Activated T-cell treated with anti-CD3 and anti-CD28 coated beads, Interleukin-2, amount 50 U/mL, for 72 hours (primary cell): ENCODE measurements around the gene TTLL12. TPM values are rescaled to one million over a fixed set of nuclear protein-coding genes. Genes with fewer than 3 reads are reported as not detected.

Experiments
- ATAC-seq, 2 donors: fragments of 150-1000 bp; cut with Tn5 transposase; replicated peaks in 1 of 2; 2 replicates each; pipeline ENCODE4 v1.10.0; 2021; ENCODE audit warnings: moderate library complexity in 2 of 2, mild to moderate bottlenecking in 1 of 2
- DNase-seq, 2 donors: peaks; one replicate each; pipeline ENCODE4 v3.0.0; 2021 to 2022; ENCODE audit warnings: mixed read lengths in 1 of 2
- H3K27ac Mint-ChIP-seq: one replicate; pipeline ENCODE4 v1.8.0; 2022; ENCODE audit warnings: mild to moderate bottlenecking, moderate library complexity, mixed read lengths
- H3K27me3 Mint-ChIP-seq: one replicate; pipeline ENCODE4 v1.8.0; 2022; ENCODE audit warnings: low read depth, mixed read lengths
- H3K36me3 Mint-ChIP-seq, 2 donors: one replicate each; pipeline ENCODE4 v1.8.0; 2022; ENCODE audit warnings: mixed read lengths in 2 of 2, mild to moderate bottlenecking in 1 of 2; ENCODE audit not compliant: insufficient read depth in 2 of 2
- H3K4me1 Mint-ChIP-seq: one replicate; pipeline ENCODE4 v1.8.0; 2022; ENCODE audit warnings: low read depth, mixed read lengths
- H3K4me3 Mint-ChIP-seq, 2 donors: one replicate each; pipeline ENCODE4 v1.8.0; 2022; ENCODE audit warnings: mild to moderate bottlenecking in 2 of 2, mixed read lengths in 2 of 2, moderate library complexity in 2 of 2
- H3K9me3 Mint-ChIP-seq, 2 donors: one replicate each; pipeline ENCODE4 v1.8.0; 2022; ENCODE audit warnings: mixed read lengths in 2 of 2
- total RNA-seq, 2 donors: library from RNA; stranded (reverse); gene quantifications; one replicate each; pipeline ENCODE4 v1.2.3, GENCODE V29; 2022

The TTLL12 gene
- total RNA-seq, 2 donors from 2014 or later = 37.7 to 45.0 TPM

- H3K36me3 Mint-ChIP-seq = peaks cover 0 to 2% of the 10 kb centered on the region in 2 donors
- no peak overlapping the region for H3K4me3 Mint-ChIP-seq
- ATAC-seq = no peak
- no peaks in the 10 kb centered on the region for H3K27me3 Mint-ChIP-seq
- no peaks in the 10 kb centered on the region for H3K9me3 Mint-ChIP-seq
- H3K27ac Mint-ChIP-seq = no peak overlapping the region
- DNase-seq = no peak
- H3K4me1 Mint-ChIP-seq = no peaks in the 10 kb centered on the region
Observed at GRCh38 chr22:43160497-43161126, 26.3 kb downstream of the TTLL12 start.

- H3K27ac Mint-ChIP-seq = no peak overlapping the region
Observed at GRCh38 chr22:43159484-43160178, 27.3 kb downstream of the TTLL12 start.

GRCh38 chr22:43158778-43159483 is 28.0 kb downstream of the TTLL12 start:
- Mint-ChIP-seq H3K27ac (no peak overlapping the region), H3K9me3 (no peaks in the 10 kb centered on the region), H3K4me3 (no peak overlapping the region), H3K36me3 (peaks cover 0 to 2% of the 10 kb centered on the region in 2 donors), H3K27me3 (no peaks in the 10 kb centered on the region), H3K4me1 (no peaks in the 10 kb centered on the region)
- no peak for DNase-seq
- ATAC-seq = no peak

More at GRCh38 chr22:43159484-43160178, 27.3 kb downstream of the TTLL12 start:
- H3K27me3 Mint-ChIP-seq = no peaks in the 10 kb centered on the region
- no peaks in the 10 kb centered on the region for H3K4me1 Mint-ChIP-seq
- H3K9me3 Mint-ChIP-seq = no peaks in the 10 kb centered on the region
- DNase-seq (no peak), ATAC-seq (no peak)
- H3K4me3 Mint-ChIP-seq = no peak overlapping the region
- H3K36me3 Mint-ChIP-seq = peaks cover 0 to 2% of the 10 kb centered on the region in 2 donors

- no peaks in the 10 kb centered on the region for H3K9me3 Mint-ChIP-seq
- peak overlapping the region; percentile 22 for H3K27ac Mint-ChIP-seq
- no peak overlapping the region for H3K4me3 Mint-ChIP-seq
- ATAC-seq (no peak), DNase-seq (no peak)
- no peaks in the 10 kb centered on the region for H3K27me3 Mint-ChIP-seq
- peaks cover under 1 to 2% of the 10 kb centered on the region in 2 donors for H3K36me3 Mint-ChIP-seq
- H3K4me1 Mint-ChIP-seq = peaks cover 7% of the 10 kb centered on the region
Observed at GRCh38 chr22:43157874-43158546, 28.9 kb downstream of the TTLL12 start.

GRCh38 chr22:43156413-43156812 is 30.5 kb downstream of the TTLL12 start:
- no peaks in the 10 kb centered on the region for H3K9me3 Mint-ChIP-seq
- no peaks in the 10 kb centered on the region for H3K27me3 Mint-ChIP-seq
- DNase-seq = no peak
- H3K4me1 Mint-ChIP-seq = peaks cover 13% of the 10 kb centered on the region
- H3K36me3 Mint-ChIP-seq = peaks cover 1 to 2% of the 10 kb centered on the region in 2 donors
- no peak for ATAC-seq
- no peak overlapping the region for H3K4me3 Mint-ChIP-seq
- no peak overlapping the region for H3K27ac Mint-ChIP-seq

GRCh38 chr22:43155789-43156188 is 31.1 kb downstream of the TTLL12 start:
- Mint-ChIP-seq H3K36me3 (peaks cover 0 to 1% of the 10 kb centered on the region in 2 donors), H3K4me3 (no peak overlapping the region), H3K4me1 (peaks cover 18% of the 10 kb centered on the region), H3K9me3 (no peaks in the 10 kb centered on the region), H3K27ac (no peak overlapping the region), H3K27me3 (no peaks in the 10 kb centered on the region)
- ATAC-seq (no peak), DNase-seq (no peak)

- no peak for ATAC-seq
- H3K27me3 Mint-ChIP-seq = no peaks in the 10 kb centered on the region
- peaks cover 0 to 1% of the 10 kb centered on the region in 2 donors for H3K36me3 Mint-ChIP-seq
- H3K4me1 Mint-ChIP-seq = peaks cover 22% of the 10 kb centered on the region
- no peak for DNase-seq
- H3K9me3 Mint-ChIP-seq = no peaks in the 10 kb centered on the region
- H3K27ac Mint-ChIP-seq = no peak overlapping the region
- H3K4me3 Mint-ChIP-seq = no peak overlapping the region
Observed at GRCh38 chr22:43154887-43155536, 31.9 kb downstream of the TTLL12 start.

- no peaks in the 10 kb centered on the region for H3K9me3 Mint-ChIP-seq
- DNase-seq (no peak), ATAC-seq (no peak)
- H3K4me1 Mint-ChIP-seq = peaks cover 24% of the 10 kb centered on the region
- no peaks in the 10 kb centered on the region for H3K27me3 Mint-ChIP-seq
- H3K36me3 Mint-ChIP-seq = peaks cover 0 to 1% of the 10 kb centered on the region in 2 donors
- no peak overlapping the region for H3K27ac Mint-ChIP-seq
- no peak overlapping the region for H3K4me3 Mint-ChIP-seq
Observed at GRCh38 chr22:43153899-43154298, 33.0 kb downstream of the TTLL12 start.

- peak overlapping the region; percentile 86 to 96 for H3K4me3 Mint-ChIP-seq
- peak overlapping the region; percentile 83 for H3K27ac Mint-ChIP-seq
- DNase-seq (peak; percentile 69 to 77), ATAC-seq (peak; percentile 87)
- H3K27me3 Mint-ChIP-seq = no peaks in the 10 kb centered on the region
- H3K4me1 Mint-ChIP-seq = peaks cover 37% of the 10 kb centered on the region
- H3K9me3 Mint-ChIP-seq = no peaks in the 10 kb centered on the region
- peaks cover 0 to 1% of the 10 kb centered on the region in 2 donors for H3K36me3 Mint-ChIP-seq
Observed at GRCh38 chr22:43152357-43153071, 34.4 kb downstream of the TTLL12 start.

GRCh38 chr22:43152003-43152356 is 35.0 kb downstream of the TTLL12 start:
- Mint-ChIP-seq H3K27me3 (no peaks in the 10 kb centered on the region), H3K4me3 (peak overlapping the region; percentile 86 to 96), H3K9me3 (no peaks in the 10 kb centered on the region), H3K36me3 (peaks cover 0 to 1% of the 10 kb centered on the region in 2 donors), H3K27ac (peak overlapping the region; percentile 75), H3K4me1 (peaks cover 42% of the 10 kb centered on the region)
- ATAC-seq = peak; percentile 35 to 38
- no peak for DNase-seq

- peak within 1 kb of the TSS; percentile 86 to 96 for H3K4me3 Mint-ChIP-seq
- H3K36me3 Mint-ChIP-seq = peaks cover 0 to 1% of the 10 kb centered on the region in 2 donors
- DNase-seq = peak; percentile 66 to 78
- no peaks in the 10 kb centered on the region for H3K27me3 Mint-ChIP-seq
- no peaks in the 10 kb centered on the region for H3K9me3 Mint-ChIP-seq
- H3K27ac Mint-ChIP-seq = peak within 1 kb of the TSS; percentile 91
- ATAC-seq = peak; percentile 76 to 80
- peaks cover 43% of the 10 kb centered on the region for H3K4me1 Mint-ChIP-seq
Observed at GRCh38 chr22:43151251-43152002, 35.5 kb downstream of the TTLL12 start, which contains the start of gene TSPO. Gene TSPO (plus strand): TSS chr22:43151559. CDS start chr22:43159239, 7,680 bp downstream.
